ENCODE measurements around the gene CPA5.
"Not testable (repeated sequence)": the region's sequence is repeated elsewhere in the genome, so short reads cannot be mapped to it uniquely, and the experiment has no call there.

Gene CPA5, protein sequence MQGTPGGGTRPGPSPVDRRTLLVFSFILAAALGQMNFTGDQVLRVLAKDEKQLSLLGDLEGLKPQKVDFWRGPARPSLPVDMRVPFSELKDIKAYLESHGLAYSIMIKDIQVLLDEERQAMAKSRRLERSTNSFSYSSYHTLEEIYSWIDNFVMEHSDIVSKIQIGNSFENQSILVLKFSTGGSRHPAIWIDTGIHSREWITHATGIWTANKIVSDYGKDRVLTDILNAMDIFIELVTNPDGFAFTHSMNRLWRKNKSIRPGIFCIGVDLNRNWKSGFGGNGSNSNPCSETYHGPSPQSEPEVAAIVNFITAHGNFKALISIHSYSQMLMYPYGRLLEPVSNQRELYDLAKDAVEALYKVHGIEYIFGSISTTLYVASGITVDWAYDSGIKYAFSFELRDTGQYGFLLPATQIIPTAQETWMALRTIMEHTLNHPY

DNA sequence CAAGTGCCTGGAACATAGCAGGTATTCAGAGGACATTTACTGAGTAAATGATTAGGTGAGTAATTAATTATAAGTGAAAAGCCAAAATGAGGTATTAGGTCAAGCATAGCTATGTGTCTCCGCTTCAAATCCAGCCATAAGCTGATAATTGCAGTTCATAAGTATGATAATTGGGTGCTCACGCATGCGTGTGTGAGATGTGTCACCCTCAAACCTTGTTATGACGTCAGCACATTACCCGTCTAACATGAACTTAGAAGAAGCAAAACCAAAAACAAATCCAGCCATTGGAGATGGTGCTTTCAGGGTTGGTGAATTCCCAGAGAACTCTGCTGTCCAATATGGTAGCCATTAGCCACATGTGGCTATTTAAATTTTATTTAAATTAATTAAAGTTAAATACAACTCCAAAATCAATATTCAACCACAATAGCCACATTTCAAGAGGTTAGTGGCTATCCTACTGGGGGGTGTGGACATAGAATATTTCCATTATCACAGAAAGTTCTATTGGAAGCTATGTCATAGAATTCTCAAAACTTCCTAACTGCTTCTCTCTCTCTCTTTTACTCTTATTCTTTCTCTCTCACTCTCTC, at the start of gene CPA5:
Gene CPA5, plus strand, starts transcription at position 546 of the 596 bp plus-strand sequence. CDS start 1,670 bp downstream, outside the sequence.
- no peak for DNase-seq (ENCODE audit: low read depth)

DNA sequence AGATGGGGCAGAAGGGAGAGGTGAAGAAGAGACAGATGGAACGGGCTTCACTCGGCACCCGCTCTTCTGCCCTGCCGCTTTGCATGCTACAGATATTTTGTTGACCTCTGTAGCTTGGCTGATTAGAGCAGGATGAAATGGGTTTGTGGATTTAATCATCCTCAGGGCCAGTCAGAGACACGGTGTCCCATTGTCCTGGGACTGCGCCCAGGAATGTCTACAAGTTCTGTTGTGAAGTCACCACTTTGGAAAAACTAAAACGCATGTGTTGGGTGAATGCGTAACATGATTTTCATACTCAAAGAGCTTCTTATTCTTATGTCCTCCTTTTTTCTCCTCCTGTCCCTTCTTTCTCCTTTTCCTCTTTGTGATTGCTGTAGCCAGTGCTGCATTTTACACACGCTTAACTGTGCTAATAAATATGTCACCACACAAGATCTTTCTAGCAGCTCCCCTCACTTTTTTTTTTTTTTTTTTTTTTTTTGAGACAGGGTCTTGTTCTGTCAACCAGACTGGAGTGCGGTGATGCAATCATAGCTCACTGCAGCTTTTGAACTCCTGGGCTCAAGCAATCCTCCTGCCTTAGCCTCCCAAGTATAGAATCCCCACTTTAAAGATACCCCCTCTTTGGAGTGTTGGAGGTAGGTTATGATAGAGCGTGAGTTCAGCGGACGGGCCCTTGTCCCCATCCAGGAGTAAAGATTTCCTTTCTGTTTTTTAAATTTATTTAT, 48.2 kb upstream of the CPA5 start:
- peak; percentile 39 for DNase-seq (ENCODE audit: low read depth)

DNA sequence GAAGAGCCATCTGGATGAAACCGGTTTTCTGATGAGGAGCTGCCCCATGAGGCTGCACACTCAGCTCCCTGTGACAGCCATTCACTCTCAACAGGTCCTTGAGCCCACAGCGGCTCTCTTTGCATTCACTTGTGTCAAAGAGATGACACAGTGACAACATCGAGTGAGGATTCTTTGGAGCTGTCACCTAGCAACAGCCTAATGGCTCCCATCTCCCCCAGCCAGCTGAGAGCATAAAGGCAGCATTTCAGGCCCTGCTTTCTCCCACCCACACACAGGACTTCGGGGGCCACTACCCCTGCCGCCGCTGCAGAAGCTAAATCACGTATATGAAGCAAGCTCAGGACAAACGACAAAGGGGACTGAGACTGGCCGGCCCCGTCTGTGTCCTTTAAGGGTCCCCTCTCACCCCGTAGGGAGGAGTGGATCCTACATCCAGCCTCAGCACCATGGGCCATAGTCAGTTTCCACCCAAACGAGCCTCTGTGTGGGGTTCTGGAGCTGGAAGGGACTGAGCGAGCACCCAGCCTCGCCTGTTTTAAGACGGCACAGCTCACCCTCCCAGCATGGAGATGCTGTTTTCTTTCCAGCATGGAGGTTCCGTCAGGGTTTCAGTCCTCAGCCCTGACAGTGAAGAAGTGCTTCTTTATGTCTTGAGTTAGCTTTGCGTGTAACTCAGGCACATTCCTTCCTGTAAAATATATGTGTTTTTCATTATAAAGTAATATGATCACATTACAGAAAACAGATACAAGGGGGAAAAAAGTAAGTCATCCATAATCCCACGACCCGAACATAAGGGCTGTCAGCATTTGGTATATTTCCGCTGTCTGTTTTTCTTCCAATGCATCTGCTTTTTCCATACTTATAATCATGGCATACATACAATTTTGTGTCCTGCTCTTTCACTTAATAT, 46.7 kb upstream of the CPA5 start:
- no peak for DNase-seq (ENCODE audit: low read depth)

DNA sequence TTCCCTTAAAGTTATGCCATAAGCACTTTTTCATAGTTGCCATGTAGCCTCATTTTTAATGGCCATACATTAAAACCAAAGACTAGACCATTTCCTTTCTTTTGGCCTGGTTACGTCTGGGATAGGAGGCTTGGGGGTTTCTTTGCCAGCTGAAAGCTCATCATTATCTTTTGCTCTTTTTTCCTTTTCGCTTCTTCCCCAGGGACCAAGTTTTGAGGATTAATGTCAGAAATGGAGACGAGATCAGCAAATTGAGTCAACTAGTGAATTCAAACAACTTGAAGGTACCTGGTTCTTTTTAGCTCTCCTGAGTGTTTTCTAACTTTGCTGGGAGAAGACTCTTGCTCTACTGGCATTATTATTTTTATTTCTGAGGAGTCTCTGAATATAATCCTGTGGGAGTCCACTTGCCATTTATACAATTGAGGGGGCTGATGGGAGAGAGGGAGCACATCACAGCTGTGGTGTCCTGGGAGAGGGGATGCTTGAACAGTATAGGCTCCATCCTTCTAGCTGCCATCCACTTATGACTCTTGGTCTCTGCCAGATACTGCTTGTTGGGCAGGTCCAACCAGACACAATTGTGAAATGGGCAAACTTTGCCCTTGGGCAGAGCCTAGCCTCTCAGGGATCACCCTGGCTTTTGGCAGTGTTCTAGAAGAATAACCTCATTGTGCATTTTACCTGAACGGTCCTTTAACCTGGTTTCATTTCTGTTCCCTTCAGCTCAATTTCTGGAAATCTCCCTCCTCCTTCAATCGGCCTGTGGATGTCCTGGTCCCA, 45.9 kb upstream of the CPA5 start:
- DNase-seq (ENCODE audit: low read depth), result no peak

DNA sequence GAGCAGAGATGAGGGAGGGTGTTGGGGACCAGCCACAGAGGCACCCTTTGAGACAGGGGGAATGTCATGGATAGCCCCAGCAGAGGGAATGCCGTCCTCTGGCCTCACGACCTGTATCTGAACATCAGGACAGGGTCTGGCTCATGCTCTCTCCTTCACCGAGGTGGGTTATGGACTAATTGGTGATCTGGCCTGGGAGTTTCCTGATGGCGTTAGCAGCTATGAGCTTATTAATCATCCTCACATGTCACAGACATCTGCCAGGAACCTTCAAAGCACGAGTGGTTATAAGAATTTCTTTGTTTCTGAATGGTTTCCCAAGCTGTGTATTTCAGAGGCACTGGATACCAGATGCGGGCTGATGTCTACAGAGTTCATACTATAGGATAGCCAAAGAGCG, 44.8 kb upstream of the CPA5 start:
- peak; percentile 21 for DNase-seq (ENCODE audit: low read depth)

DNA sequence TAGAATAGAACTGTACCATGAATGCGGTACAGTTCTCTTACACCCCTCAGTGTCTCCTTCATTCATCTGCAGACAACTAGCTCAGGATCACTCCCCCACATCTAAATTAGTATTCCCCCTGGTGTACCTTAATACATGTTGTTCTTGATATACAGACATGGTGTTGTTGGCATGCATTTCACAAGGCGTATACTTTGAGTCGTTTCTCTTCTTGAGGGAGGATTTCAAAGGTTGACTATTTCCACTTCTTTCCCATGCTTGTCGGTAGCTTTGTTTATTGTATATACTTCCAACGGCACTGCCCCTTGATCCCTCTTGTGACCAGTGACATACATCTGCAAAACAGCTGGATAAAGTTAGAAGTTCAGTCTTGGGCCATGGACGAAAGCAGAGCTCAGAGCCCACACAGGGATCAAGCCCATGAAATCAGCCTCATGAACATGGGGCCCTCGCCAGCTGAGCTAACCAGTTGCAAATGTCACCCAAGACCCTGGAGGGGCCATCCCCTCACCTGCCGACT, 43.1 kb upstream of the CPA5 start:
- no peak for DNase-seq (ENCODE audit: low read depth)

DNA sequence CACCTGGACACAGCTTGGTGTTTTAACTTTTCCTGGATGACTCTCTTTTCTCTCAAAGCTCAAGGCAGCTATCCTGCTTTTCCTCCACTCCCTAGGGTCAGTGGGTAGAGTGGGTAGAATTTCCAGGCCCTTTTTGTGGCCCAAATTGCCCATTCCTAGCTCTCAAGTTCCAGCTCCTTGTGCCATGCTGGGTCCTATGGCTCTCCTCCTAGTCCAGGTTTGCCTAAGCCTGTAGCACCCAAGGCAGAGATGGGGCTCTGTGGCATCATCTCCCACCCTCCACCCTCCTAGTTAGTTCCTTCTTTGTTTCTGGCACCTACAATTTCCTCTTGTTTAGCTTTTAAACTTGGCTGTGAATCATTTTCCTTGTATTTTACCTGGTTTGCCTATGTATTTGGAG, 42.0 kb upstream of the CPA5 start:
- DNase-seq (ENCODE audit: low read depth), result no peak

DNA sequence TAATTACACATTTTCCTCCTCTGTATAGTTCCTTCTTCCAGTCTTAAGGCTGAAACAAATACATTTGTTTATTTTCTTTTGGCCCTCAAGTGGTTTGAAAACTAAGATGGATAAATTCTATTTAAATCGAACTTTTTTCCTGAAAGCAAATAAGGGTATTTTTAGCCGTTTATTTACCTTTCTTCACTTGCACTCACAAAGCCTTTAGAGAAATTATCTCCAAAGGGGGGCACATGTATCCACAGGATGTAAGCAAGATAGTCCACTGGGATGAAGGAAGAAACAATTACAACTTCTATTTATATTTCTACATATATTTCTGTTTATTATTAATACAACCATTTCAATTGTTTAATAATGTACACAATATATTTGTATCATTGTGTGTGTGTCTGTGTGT, 41.5 kb upstream of the CPA5 start:
- DNase-seq (ENCODE audit: low read depth), result no peak

DNA sequence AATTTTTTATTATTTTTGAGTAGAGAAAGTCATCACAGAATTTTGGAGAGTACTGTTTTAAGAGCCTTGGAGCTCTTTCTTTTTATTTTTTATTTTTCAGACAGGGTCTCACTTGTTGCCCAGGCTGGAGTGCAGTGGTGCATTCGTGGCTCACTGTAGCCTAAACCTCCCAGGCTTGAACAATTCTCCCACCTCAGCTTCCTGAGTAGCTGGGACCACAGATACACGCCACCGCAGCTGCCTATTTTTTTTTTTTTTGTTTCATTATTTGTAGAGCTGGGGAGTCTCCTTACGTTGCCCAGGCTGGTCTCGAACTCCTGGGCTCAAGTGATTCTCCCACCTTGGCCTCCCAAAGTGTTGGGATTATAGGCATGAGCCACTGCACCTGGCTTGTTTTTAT, 41.1 kb upstream of the CPA5 start:
- DNase-seq (ENCODE audit: low read depth), result no peak

DNA sequence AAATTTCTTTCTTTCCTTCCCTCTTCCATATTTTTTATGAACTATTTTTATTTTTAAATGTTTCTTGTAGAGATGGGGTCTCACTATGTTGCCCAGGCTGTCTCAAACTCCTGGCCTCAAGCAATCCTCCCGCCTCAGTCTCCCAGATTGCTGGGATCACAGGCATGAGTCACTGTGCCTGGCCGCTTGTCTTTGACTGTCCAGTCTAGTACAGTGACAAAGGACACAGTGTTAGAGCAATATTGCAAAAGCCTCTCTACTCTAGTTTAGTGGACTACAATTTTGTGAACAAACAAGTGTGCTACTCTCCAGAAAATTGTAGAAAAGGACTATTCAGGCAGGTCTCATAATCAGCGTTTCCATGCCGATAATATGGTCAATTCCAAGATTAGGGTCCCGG, 40.6 kb upstream of the CPA5 start:
- DNase-seq (ENCODE audit: low read depth), result no peak

DNA sequence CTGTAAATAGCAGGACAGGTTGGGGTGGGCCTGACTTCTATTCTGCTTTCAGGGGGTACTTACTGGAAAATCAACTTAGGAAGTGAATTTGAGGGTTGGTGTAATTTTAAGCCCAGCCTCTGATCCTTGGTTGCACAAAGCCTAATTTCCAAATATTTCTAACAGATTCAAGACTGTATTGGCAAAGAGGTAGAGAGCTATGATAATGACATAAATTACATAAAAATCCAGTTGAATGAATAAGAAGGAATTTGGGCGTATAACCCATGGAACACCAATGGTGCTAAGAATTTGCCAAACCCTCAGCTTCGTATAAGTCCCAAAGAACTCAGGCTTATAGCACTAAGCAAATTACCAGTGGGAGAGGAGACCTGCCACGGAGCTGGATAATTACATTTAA, 39.7 kb upstream of the CPA5 start:
- DNase-seq (ENCODE audit: low read depth), result no peak

DNA sequence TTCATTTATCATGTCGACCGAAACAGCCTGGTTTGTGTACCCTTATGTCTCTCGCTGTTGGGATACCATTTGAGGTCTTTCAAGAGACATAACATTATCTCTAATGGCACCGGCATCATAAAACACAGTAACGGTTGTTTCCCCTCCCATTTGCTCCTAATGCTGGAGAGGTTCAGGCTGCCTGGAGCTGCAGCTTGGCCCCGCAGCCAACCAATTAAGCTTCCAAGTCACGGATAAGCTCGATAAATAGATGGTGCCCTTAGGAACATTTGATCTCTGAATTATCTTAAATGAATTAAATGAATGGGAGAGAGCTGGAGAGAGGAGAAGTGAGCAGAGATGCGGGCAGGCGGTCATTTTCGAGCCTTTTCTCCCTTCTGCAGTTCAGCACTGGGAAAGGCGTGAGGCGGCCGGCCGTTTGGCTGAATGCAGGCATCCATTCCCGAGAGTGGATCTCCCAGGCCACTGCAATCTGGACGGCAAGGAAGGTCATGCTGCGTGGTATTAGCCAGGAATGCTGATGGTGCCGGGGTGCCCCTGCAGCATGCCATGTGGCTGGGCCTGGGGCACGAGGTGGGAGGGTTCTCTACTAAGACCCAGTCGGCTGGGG, 39.1 kb upstream of the CPA5 start:
- DNase-seq (ENCODE audit: low read depth), result no peak

DNA sequence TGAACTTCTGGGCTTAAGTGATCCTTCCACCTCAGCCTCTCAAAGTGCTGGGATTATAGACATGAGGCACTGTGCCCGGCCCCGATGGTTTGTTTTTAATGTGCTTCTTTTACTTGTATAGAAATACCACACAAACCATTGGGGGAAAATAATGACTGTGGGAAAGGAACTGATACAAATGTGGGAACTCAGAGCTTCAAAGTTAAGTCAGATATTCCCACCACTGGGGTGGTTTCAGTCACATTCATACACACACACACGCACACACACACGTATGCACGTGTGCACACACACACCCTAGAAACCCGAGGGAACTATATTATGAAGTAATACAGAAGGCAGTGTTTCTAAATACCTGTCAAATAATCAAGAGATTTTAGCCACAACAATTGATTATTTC, 34.6 kb upstream of the CPA5 start:
- DNase-seq (ENCODE audit: low read depth), result no peak

DNA sequence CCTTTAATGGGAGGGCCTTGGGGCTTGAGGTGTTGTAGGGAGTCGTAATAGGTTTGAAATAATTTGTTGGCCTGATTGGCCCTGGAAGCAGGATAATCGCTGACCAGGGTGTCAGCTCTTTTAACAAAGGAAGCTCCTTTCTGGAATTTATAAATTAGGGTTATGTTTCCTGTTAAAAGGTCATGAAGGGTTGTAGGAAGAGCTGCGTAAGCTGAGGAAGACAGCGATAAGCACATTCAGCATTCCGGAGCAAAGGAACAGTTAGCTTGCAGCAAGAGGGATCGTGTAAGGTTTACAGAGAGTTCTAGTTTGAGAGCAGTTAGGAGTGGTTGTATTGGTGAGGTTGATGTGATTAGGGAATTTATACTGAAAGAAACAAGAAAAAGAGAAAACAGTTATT, 30.3 kb upstream of the CPA5 start:
- DNase-seq (ENCODE audit: low read depth), result no peak

DNA sequence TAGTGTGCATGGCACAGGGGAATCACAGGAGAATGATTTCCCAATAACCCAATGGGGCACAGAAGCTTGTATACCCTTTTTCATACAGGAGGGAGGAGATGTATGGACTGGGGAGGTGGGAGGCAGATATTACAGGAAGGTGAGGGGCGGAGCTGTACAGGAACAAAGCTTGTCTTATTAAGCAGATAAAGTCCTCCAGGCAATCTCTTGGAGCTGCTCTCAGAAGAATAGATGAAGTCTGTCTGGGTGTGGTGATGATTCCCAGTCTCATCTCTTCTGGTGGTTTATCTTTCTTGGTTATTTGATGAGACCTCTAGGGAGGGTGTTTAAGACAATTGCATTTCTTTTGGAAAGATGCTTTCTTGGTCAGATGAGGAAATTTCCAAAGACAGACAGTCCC, 25.1 kb upstream of the CPA5 start:
- DNase-seq (ENCODE audit: low read depth), result no peak

DNA sequence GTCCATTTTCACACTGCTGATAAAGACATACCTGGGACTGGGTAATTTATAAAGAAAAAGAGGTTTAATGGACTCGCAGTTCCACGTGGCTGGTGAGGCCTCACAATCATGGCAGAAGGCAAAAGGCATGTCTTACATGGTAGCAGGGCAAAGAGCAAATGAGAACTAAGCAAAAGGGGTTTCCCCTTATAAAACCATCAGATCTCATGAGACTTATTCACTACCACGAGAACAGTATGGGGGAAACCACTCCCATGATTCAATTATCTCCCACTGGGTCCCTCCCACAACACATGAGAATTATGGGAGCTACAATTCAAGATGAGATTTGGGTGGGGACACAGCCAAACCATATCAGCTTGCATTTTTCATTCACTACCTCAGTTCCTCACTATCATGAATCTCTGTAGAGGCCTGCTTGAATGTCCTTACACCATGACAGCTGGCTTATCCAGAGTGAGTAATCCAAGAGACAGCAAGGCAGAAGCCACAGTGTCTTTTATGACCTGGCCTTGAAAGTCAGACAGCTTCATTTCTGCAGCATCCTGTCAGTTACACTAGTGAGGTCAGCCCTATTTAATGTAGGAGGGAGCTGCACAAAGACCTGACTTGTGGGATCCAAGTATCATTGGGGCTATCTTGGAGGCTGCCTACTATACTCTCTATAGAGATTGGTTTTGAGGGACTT, 22.9 kb upstream of the CPA5 start:
- not testable (repeated sequence) for DNase-seq (ENCODE audit: low read depth)

DNA sequence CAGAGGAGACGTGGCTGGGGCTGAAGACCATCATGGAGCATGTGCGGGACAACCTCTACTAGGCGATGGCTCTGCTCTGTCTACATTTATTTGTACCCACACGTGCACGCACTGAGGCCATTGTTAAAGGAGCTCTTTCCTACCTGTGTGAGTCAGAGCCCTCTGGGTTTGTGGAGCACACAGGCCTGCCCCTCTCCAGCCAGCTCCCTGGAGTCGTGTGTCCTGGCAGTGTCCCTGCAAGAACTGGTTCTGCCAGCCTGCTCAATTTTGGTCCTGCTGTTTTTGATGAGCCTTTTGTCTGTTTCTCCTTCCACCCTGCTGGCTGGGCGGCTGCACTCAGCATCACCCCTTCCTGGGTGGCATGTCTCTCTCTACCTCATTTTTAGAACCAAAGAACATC, 22.0 kb upstream of the CPA5 start:
- DNase-seq (ENCODE audit: low read depth), result no peak

DNA sequence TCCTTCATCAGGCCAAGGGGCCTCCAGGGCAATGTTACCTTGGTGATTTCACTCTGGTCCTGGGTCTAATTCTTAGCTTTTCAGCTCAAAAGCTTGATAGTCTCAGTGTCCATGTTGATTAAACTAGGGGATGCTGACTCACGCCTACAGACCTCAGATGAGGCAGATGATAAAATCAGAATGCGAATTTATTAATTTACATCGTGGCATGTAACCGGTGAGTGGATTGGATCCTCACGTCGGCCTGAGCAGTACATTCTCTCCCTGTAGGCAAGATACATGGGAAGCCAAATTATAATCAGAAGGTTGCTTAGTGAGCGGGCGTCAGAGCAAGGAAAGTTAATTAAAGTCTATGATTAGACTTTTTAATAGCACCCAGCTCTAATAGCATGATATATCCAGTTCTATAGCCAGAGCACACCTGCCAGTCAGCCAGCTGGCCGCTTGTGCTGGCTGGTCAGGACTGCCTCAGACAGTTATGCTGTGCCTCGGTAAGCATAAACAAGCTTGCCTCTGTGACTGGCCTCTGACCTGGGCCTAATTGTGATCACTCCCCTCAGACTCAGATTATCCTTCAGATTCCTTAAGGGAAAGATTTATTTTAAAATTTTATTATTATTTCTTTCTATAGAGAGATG, 20.2 kb upstream of the CPA5 start:
- DNase-seq (ENCODE audit: low read depth), result no peak

DNA sequence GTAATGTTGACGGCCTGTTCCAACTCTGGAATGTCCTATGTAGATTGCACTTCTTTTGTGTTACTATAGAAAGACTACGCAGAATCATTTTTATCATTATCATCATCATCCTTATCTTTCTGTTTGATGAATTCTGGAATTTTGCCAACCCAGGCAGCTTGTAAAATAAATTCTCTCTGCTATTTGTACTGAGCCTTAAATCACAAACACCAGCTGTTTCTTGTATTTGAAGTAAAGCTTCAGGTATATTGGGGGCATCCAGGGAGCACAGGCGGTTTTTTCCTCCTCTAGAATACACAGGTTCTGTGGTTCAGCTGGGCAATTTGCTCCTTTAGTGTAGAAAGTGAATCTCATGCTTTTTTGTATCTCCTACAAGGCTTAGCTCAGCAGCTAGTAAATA, 14.9 kb upstream of the CPA5 start:
- DNase-seq (ENCODE audit: low read depth), result no peak
